Skin epidermis (tissue), 12 donors: ENCODE measurements around the gene SPO11.
A peak's percentile ranks its signal among the peaks of the same experiment; 100 is the strongest.

Experiments
- H3K27ac ChIP-seq, 21 experiments: fragments of 200-600 bp; sonication (generic) in 11 of 21; one replicate each; pipeline ENCODE4 v1.5.0; 2020; ENCODE audit warnings: mild to moderate bottlenecking in 3 of 21, inconsistent platforms in 2 of 21, moderate library complexity in 2 of 21
- H3K4me3 ChIP-seq, 7 experiments: fragments of 200-600 bp; sonication (generic) in 2 of 7; one replicate each; pipeline ENCODE4 v1.5.0; 2020; ENCODE audit warnings: inconsistent platforms in 2 of 7, mild to moderate bottlenecking in 2 of 7, moderate library complexity in 1 of 7

Gene SPO11

GRCh38 chr20:57329608-57330221, at the start of gene SPO11:
Gene SPO11 (plus strand): TSS chr20:57329803. CDS start chr20:57329868, 65 bp downstream.
- Histone ChIP-seq H3K27ac (no peak within 1 kb of the TSS), H3K4me3 (no peak within 1 kb of the TSS)

GRCh38 chr20:57280221-57280620, 49.4 kb upstream of the SPO11 start:
- Histone ChIP-seq H3K27ac (no peak overlapping the region), H3K4me3 (no peak overlapping the region)

GRCh38 chr20:57281900-57282299, 47.7 kb upstream of the SPO11 start:
- Histone ChIP-seq H3K4me3 (no peak overlapping the region), H3K27ac (no peak overlapping the region)

- Histone ChIP-seq H3K4me3 (no peak overlapping the region), H3K27ac (peak overlapping the region in 1 of 21 experiments; percentile 10)
Measured at GRCh38 chr20:57282670-57283361, 46.8 kb upstream of the SPO11 start.

- Histone ChIP-seq H3K4me3 (no peak overlapping the region), H3K27ac (no peak overlapping the region)
Measured at GRCh38 chr20:57283860-57284259, 45.7 kb upstream of the SPO11 start.

- H3K27ac ChIP-seq = no peak overlapping the region
- H3K4me3 ChIP-seq = no peak overlapping the region
Measured at GRCh38 chr20:57287007-57287880, 42.4 kb upstream of the SPO11 start.

GRCh38 chr20:57287901-57288300, 41.7 kb upstream of the SPO11 start:
- no peak overlapping the region for H3K4me3 ChIP-seq
- no peak overlapping the region for H3K27ac ChIP-seq

GRCh38 chr20:57288651-57289277, 40.8 kb upstream of the SPO11 start:
- no peak overlapping the region for H3K27ac ChIP-seq
- no peak overlapping the region for H3K4me3 ChIP-seq

- peak overlapping the region in 4 of 21 experiments; percentile 3 to 50 (median 36) for H3K27ac ChIP-seq
- H3K4me3 ChIP-seq = no peak overlapping the region
Measured at GRCh38 chr20:57289391-57290177, 40.0 kb upstream of the SPO11 start.

- Histone ChIP-seq H3K27ac (peak overlapping the region in 4 of 21 experiments; percentile 3 to 50 (median 36)), H3K4me3 (no peak overlapping the region)
Measured at GRCh38 chr20:57290178-57290484, 39.5 kb upstream of the SPO11 start.

GRCh38 chr20:57291003-57291402, 38.6 kb upstream of the SPO11 start:
- no peak overlapping the region for H3K27ac ChIP-seq
- no peak overlapping the region for H3K4me3 ChIP-seq

- Histone ChIP-seq H3K27ac (no peak overlapping the region), H3K4me3 (no peak overlapping the region)
Measured at GRCh38 chr20:57291694-57292093, 37.9 kb upstream of the SPO11 start.

- Histone ChIP-seq H3K4me3 (no peak overlapping the region), H3K27ac (no peak overlapping the region)
Measured at GRCh38 chr20:57292611-57293010, 37.0 kb upstream of the SPO11 start.

GRCh38 chr20:57293995-57294394, 35.6 kb upstream of the SPO11 start:
- no peak overlapping the region for H3K4me3 ChIP-seq
- H3K27ac ChIP-seq = no peak overlapping the region

GRCh38 chr20:57294550-57294949, 35.1 kb upstream of the SPO11 start:
- H3K4me3 ChIP-seq = no peak overlapping the region
- H3K27ac ChIP-seq = no peak overlapping the region

GRCh38 chr20:57298457-57298856, 31.1 kb upstream of the SPO11 start:
- Histone ChIP-seq H3K27ac (no peak overlapping the region), H3K4me3 (no peak overlapping the region)

GRCh38 chr20:57301026-57301425, 28.6 kb upstream of the SPO11 start:
- no peak overlapping the region for H3K4me3 ChIP-seq
- no peak overlapping the region for H3K27ac ChIP-seq

GRCh38 chr20:57306747-57307146, 22.9 kb upstream of the SPO11 start:
- no peak overlapping the region for H3K4me3 ChIP-seq
- H3K27ac ChIP-seq = peak overlapping the region in 3 of 21 experiments; percentile 24 to 42 (median 40)

GRCh38 chr20:57308451-57309271, 20.9 kb upstream of the SPO11 start:
- no peak overlapping the region for H3K4me3 ChIP-seq
- H3K27ac ChIP-seq = no peak overlapping the region
